Activated T-helper 2 cell treated with anti-CD3 and anti-CD28 coated beads, Interferon-gamma antibody, Interleukin-2, Interleukin-4, amounts not matched to agents 10 μg/mL and 5 μg/mL and 100 μg/mL, durations not matched to agents 14 hours and 24 hours and 36 hours (primary cell): ENCODE measurements around the gene EIF6. TPM values are rescaled to one million over a fixed set of nuclear protein-coding genes. Genes with fewer than 3 reads are reported as not detected.

Experiments
- DNase-seq: peaks from one replicate; pipeline ENCODE4 v3.0.0; 2021; ENCODE audit warnings: low spot score
- H3K27ac Mint-ChIP-seq: one replicate; pipeline ENCODE4 v1.8.0; 2021; ENCODE audit warnings: mixed read lengths
- H3K27me3 Mint-ChIP-seq: one replicate; pipeline ENCODE4 v1.8.0; 2021; ENCODE audit warnings: low read depth, mixed read lengths
- H3K36me3 Mint-ChIP-seq: one replicate; pipeline ENCODE4 v1.8.0; 2021; ENCODE audit warnings: low read depth, mixed read lengths
- H3K4me1 Mint-ChIP-seq: one replicate; pipeline ENCODE4 v1.8.0; 2021; ENCODE audit warnings: low read depth, mixed read lengths
- H3K4me3 Mint-ChIP-seq: one replicate; pipeline ENCODE4 v1.8.0; 2021; ENCODE audit warnings: low read depth, mild to moderate bottlenecking, moderate library complexity, mixed read lengths
- H3K9me3 Mint-ChIP-seq: one replicate; pipeline ENCODE4 v1.8.0; 2021; ENCODE audit warnings: mixed read lengths
- intact Hi-C: fragments of 100-400 bp; cut with micrococcal nuclease; formaldehyde crosslinking; loops from one replicate; pipeline ENCODE4 v1.15.1; 2023
- total RNA-seq: library from RNA; stranded (reverse); gene quantifications from 2 replicates; pipeline ENCODE4 v1.2.3, GENCODE V29; 2022

The EIF6 gene
- total RNA-seq, 1 donor from 2014 or later, result 183 TPM

GRCh38 chr20:35287509-35288324, 3.1 kb upstream of the EIF6 start:
- Mint-ChIP-seq H3K4me3 (no peak overlapping the region), H3K36me3 (peaks cover 14% of the 10 kb centered on the region), H3K4me1 (peaks cover 18% of the 10 kb centered on the region), H3K9me3 (no peaks in the 10 kb centered on the region), H3K27ac (no peak overlapping the region), H3K27me3 (no peaks in the 10 kb centered on the region)
- DNase-seq, result no peak
- intact Hi-C loops, result no loop called here

GRCh38 chr20:35286899-35287508, 2.4 kb upstream of the EIF6 start:
- Mint-ChIP-seq H3K9me3 (no peaks in the 10 kb centered on the region), H3K27me3 (no peaks in the 10 kb centered on the region), H3K4me1 (peaks cover 22% of the 10 kb centered on the region), H3K27ac (no peak overlapping the region), H3K4me3 (no peak overlapping the region), H3K36me3 (peaks cover 19% of the 10 kb centered on the region)
- no peak for DNase-seq
- intact Hi-C loops, result no loop called here

- Mint-ChIP-seq H3K4me1 (peaks cover 23% of the 10 kb centered on the region), H3K4me3 (peak overlapping the region; percentile 84), H3K27me3 (no peaks in the 10 kb centered on the region), H3K9me3 (no peaks in the 10 kb centered on the region), H3K27ac (peak overlapping the region; percentile 79), H3K36me3 (peaks cover 20% of the 10 kb centered on the region)
- no peak for DNase-seq
- intact Hi-C loops, result no loop called here
These were observed 1.7 kb upstream of the EIF6 start for GRCh38 chr20:35286077-35286898.

- Mint-ChIP-seq H3K36me3 (peaks cover 21% of the 10 kb centered on the region), H3K27me3 (no peaks in the 10 kb centered on the region), H3K4me3 (peak overlapping the region; percentile 84), H3K4me1 (peaks cover 23% of the 10 kb centered on the region), H3K27ac (peak overlapping the region; percentile 79), H3K9me3 (no peaks in the 10 kb centered on the region)
- intact Hi-C loops, result no loop called here
- no peak for DNase-seq
These were observed 1.2 kb upstream of the EIF6 start for GRCh38 chr20:35285806-35286076.

GRCh38 chr20:35284992-35285805, 627 bp upstream of the EIF6 start:
- DNase-seq, result no peak
- H3K36me3 Mint-ChIP-seq, result peaks cover 26% of the 10 kb centered on the region
- no peaks in the 10 kb centered on the region for H3K9me3 Mint-ChIP-seq
- no peaks in the 10 kb centered on the region for H3K27me3 Mint-ChIP-seq
- H3K4me3 Mint-ChIP-seq, result peak overlapping the region; percentile 84
- H3K27ac Mint-ChIP-seq, result peak overlapping the region; percentile 80
- H3K4me1 Mint-ChIP-seq, result peaks cover 23% of the 10 kb centered on the region
- intact Hi-C loops, result no loop called here

GRCh38 chr20:35283441-35284266, 918 bp downstream of the EIF6 start:
- H3K4me1 Mint-ChIP-seq, result peaks cover 23% of the 10 kb centered on the region

GRCh38 chr20:35281506-35282101, 3.0 kb downstream of the EIF6 start:
- no peak for DNase-seq
- intact Hi-C loops, result no loop called here
- H3K27me3 Mint-ChIP-seq, result no peaks in the 10 kb centered on the region
- H3K4me1 Mint-ChIP-seq, result peaks cover 26% of the 10 kb centered on the region
- no peaks in the 10 kb centered on the region for H3K9me3 Mint-ChIP-seq
- no peak overlapping the region for H3K27ac Mint-ChIP-seq
- H3K36me3 Mint-ChIP-seq, result peaks cover 60% of the 10 kb centered on the region
- H3K4me3 Mint-ChIP-seq, result no peak overlapping the region

More at GRCh38 chr20:35283441-35284266, 918 bp downstream of the EIF6 start:
- Mint-ChIP-seq H3K27ac (peak overlapping the region; percentile 81), H3K36me3 (peaks cover 42% of the 10 kb centered on the region), H3K4me3 (peak overlapping the region; percentile 84), H3K27me3 (no peaks in the 10 kb centered on the region), H3K9me3 (no peaks in the 10 kb centered on the region)
- intact Hi-C loops, result no loop called here
- no peak for DNase-seq

GRCh38 chr20:35280523-35280922, 4.0 kb downstream of the EIF6 start:
- Mint-ChIP-seq H3K9me3 (no peaks in the 10 kb centered on the region), H3K36me3 (peaks cover 60% of the 10 kb centered on the region), H3K4me1 (peaks cover 20% of the 10 kb centered on the region), H3K4me3 (no peak overlapping the region), H3K27ac (no peak overlapping the region), H3K27me3 (no peaks in the 10 kb centered on the region)
- intact Hi-C loops, result no loop called here
- no peak for DNase-seq

- intact Hi-C loops, result no loop called here
- DNase-seq, result no peak
- Mint-ChIP-seq H3K4me3 (no peak overlapping the region), H3K9me3 (no peaks in the 10 kb centered on the region), H3K27me3 (no peaks in the 10 kb centered on the region), H3K36me3 (peaks cover 57% of the 10 kb centered on the region), H3K27ac (peak overlapping the region; percentile 10), H3K4me1 (peaks cover 14% of the 10 kb centered on the region)
These were observed 4.9 kb downstream of the EIF6 start for GRCh38 chr20:35279533-35280174.

GRCh38 chr20:35279040-35279439, 5.5 kb downstream of the EIF6 start:
- intact Hi-C loops, result no loop called here
- Mint-ChIP-seq H3K4me1 (peaks cover 14% of the 10 kb centered on the region), H3K4me3 (no peak overlapping the region), H3K27ac (peak overlapping the region; percentile 10), H3K36me3 (peaks cover 55% of the 10 kb centered on the region), H3K27me3 (no peaks in the 10 kb centered on the region), H3K9me3 (no peaks in the 10 kb centered on the region)
- no peak for DNase-seq
